ENCODE measurements around the gene DCAF17.

DNA sequence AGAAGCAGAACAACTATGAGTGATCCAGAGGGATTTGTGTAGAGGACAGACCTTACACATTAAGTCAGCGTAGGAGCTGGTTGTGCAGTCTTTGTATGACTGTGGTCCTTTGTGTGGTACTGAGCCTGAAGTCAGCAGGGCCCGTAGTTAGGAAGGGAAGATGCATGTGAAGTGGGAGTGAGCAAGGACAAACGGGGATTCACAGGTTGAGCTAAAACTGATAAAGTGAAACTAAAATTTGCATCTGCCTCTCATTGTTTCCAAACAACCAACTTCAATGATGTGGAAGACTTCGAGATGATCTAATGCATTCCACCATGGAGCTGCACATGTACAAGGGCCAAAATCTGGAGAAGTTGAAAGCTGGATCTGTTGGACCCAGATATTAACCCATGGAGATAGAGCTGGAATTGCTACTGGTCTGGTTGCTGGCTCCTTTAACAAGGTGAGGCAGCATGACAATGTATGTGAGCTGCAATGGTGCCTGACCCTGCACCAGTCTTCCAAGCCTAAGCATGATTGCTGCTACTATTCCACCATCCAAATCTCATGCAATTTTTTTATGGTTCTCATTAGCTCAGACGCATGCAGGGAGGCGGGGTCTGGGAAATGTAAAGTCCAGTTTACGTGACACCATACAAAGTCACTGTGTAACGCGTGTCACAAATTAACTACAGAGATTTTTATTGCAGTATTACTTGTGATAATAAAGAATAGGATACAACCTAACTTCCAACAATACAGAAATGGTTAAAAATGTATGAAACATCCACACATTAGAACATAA is 76.1 kb downstream of the DCAF17 start:
- TF ChIP-seq RFX5 (IDR thresholded peaks at IDR 0.05; ENCODE audit: low read depth, low read length) = no peak
- TF ChIP-seq ZNF550 (CRISPR knock-in tag; IDR thresholded peaks at IDR 0.05; ENCODE audit: borderline replicate concordance) = no peak
- no peak for TF ChIP-seq ZNF264 (CRISPR knock-in tag; IDR thresholded peaks at IDR 0.05)
